GM12878 (cell line): Measurements from ENCODE around the gene CYTH2. TPM values are rescaled to one million over a fixed set of nuclear protein-coding genes. Genes with fewer than 3 reads are reported as not detected.

ENCODE experiments used
- ATAC-seq: fragments of 200-7000 bp; cut with Tn5 transposase; 3 replicates; pipeline ENCODE4 v1.9.1; 2020; ENCODE audit warnings: mild to moderate bottlenecking, moderate library complexity
- BruUV-seq: library from RNA; stranded (reverse); fragments of 400-500 nt; replicated peaks from 2 replicates; lab custom pipeline; 2021; lab: Mats Ljungman, UMichigan
- CTCF ChIA-PET: fragments of 300-600 bp; sonication (Branson Sonifier 250); formaldehyde crosslinking; extraction: SDS; loops from one replicate; lab custom pipeline; 2021; ENCODE audit warnings: inconsistent platforms; lab: Yijun Ruan, JAX
- POLR2A ChIA-PET: fragments of 350-600 bp; formaldehyde crosslinking; extraction: SDS; loops from one replicate; lab custom pipeline; 2021; ENCODE audit warnings: inconsistent platforms; lab: Charles Lee
- RAD21 ChIA-PET: fragments of 300-600 bp; sonication (Branson Sonifier 250); formaldehyde crosslinking; loops from one replicate; lab custom pipeline; 2023; ENCODE audit warnings: antibody characterized with exemption; ENCODE audit not compliant: unreplicated experiment; lab: Charles Lee
- SMC1A ChIA-PET: fragments of 300-600 bp; sonication (Branson Sonifier 250); formaldehyde crosslinking; loops from one replicate; lab custom pipeline; 2023; ENCODE audit not compliant: unreplicated experiment, uncharacterized antibody; lab: Charles Lee
- DNase-seq: peaks from one replicate; pipeline ENCODE4 v3.0.0-alpha.2; 2011; ENCODE audit warnings: low read depth, low spot score
- FAIRE-seq: peaks from 3 replicates; lab custom pipeline; 2011; peaks lifted over from hg19 to GRCh38; lab: Jason Lieb, UNC
- H2AFZ ChIP-seq: 2 replicates; pipeline ENCODE4 v1.6.0; 2011; ENCODE audit warnings: low read depth, low read length, control low read depth; ENCODE audit not compliant: control insufficient read depth
- H3K27ac ChIP-seq: 2 replicates; pipeline ENCODE4 v1.5.1; 2011; ENCODE audit warnings: control low read depth; ENCODE audit not compliant: control insufficient read depth, insufficient read depth
- H3K27me3 ChIP-seq, 2 experiments: replicated peaks in 1 of 2; 2 replicates each; pipeline versions ENCODE4 v1.6.0 to v1.6.1; 2011; ENCODE audit warnings: low read length in 1 of 2; ENCODE audit not compliant: control insufficient read depth in 2 of 2, insufficient read depth in 2 of 2
- H3K36me3 ChIP-seq, 2 experiments: 2 replicates each; pipeline ENCODE4 v1.5.1; 2011; ENCODE audit warnings: low read length in 1 of 2; ENCODE audit not compliant: control insufficient read depth in 2 of 2, insufficient read depth in 2 of 2
- H3K4me1 ChIP-seq: 2 replicates; pipeline ENCODE4 v1.6.1; 2011; ENCODE audit warnings: mild to moderate bottlenecking, low read length, moderate library complexity, mixed read lengths; ENCODE audit not compliant: control insufficient read depth, insufficient read depth
- H3K4me2 ChIP-seq: 2 replicates; pipeline ENCODE4 v1.6.0; 2011; ENCODE audit warnings: control low read depth; ENCODE audit not compliant: control insufficient read depth, insufficient read depth
- H3K4me3 ChIP-seq: fragments of 200-600 bp; sonication (generic); 2 replicates; pipeline ENCODE4 v1.5.1; 2016
- H3K79me2 ChIP-seq: 2 replicates; pipeline ENCODE4 v1.6.0; 2011; ENCODE audit warnings: low read length; ENCODE audit not compliant: control insufficient read depth, insufficient read depth
- H3K9ac ChIP-seq: 2 replicates; pipeline ENCODE4 v1.8.0; 2011; ENCODE audit warnings: low read length, control low read depth, mixed read lengths; ENCODE audit not compliant: control insufficient read depth, insufficient read depth
- H3K9me3 ChIP-seq: replicated peaks from 3 replicates; pipeline ENCODE4 v1.5.1; 2011; ENCODE audit warnings: mild to moderate bottlenecking, low read length; ENCODE audit not compliant: control insufficient read depth, insufficient read depth
- H4K20me1 ChIP-seq: 2 replicates; pipeline ENCODE4 v1.6.0; 2011; ENCODE audit not compliant: control insufficient read depth, insufficient read depth
- BMI1 ChIP-seq: fragments of 450-650 bp; IDR thresholded peaks from 2 replicates; pipeline ENCODE4 v1.6.1; 2016; ENCODE audit warnings: mild to moderate bottlenecking, moderate library complexity, borderline replicate concordance
- CREB1 ChIP-seq: IDR thresholded peaks from 2 replicates; pipeline ENCODE4 v1.6.1; 2012; ENCODE audit warnings: low read depth, mild to moderate bottlenecking, inconsistent platforms
- CREM ChIP-seq: IDR thresholded peaks from 2 replicates; pipeline ENCODE4 v1.6.1; 2014; ENCODE audit warnings: antibody characterized with exemption, low read depth
- ETV6 ChIP-seq, 2 experiments: fragments of 450-650 bp in 1 of 2; IDR thresholded peaks in 1 of 2; conservative IDR thresholded peaks in 1 of 2; 2 replicates each; pipeline ENCODE4 v1.6.1; 2014; ENCODE audit warnings: antibody characterized with exemption in 1 of 2, borderline replicate concordance in 1 of 2, low read depth in 1 of 2, mild to moderate bottlenecking in 1 of 2, moderate library complexity in 1 of 2
- LARP7 ChIP-seq: fragments of 450-650 bp; IDR thresholded peaks from 2 replicates; pipeline ENCODE4 v1.6.1; 2017; ENCODE audit warnings: mild to moderate bottlenecking
- POLR2AphosphoS5 ChIP-seq: IDR thresholded peaks from 2 replicates; pipeline ENCODE4 v1.6.1; 2011; ENCODE audit warnings: mild to moderate bottlenecking, low read length, inconsistent platforms
- SIN3A ChIP-seq: IDR thresholded peaks from 2 replicates; pipeline ENCODE4 v1.6.1; 2012; ENCODE audit warnings: low read depth, low read length, improper control_type of control experiment
- SPI1 ChIP-seq: IDR thresholded peaks from 2 replicates; pipeline ENCODE4 v1.6.1; 2011; ENCODE audit warnings: low read depth, mild to moderate bottlenecking, low read length, moderate library complexity, borderline replicate concordance; ENCODE audit not compliant: insufficient read depth
- SREBF2 ChIP-seq: IDR thresholded peaks from 2 replicates; pipeline ENCODE4 v1.6.1; 2012; ENCODE audit warnings: mild to moderate bottlenecking, low read length
- ZNF207 ChIP-seq: fragments of 450-650 bp; IDR thresholded peaks from 2 replicates; pipeline ENCODE4 v1.6.1; 2014; ENCODE audit warnings: antibody characterized with exemption, mild to moderate bottlenecking, borderline replicate concordance
- WGBS: methylation state at CpG from one replicate; pipeline ENCODE4 v1.1.6; 2016; ENCODE audit warnings: low lambda C conversion rate; ENCODE audit not compliant: insufficient replicate concordance, insufficient coverage; ENCODE audit errors: missing lambda C conversion rate; 5-methylcytosine and 5-hydroxymethylcytosine counted together
- in situ Hi-C: fragments of 300-500 bp; cut with MboI; formaldehyde crosslinking; loops from 9 replicates; pipeline ENCODE4 v1.14.3; 2018; ENCODE audit warnings: mixed read lengths
- intact Hi-C: fragments of 100-400 bp; cut with micrococcal nuclease; formaldehyde crosslinking; loops from one replicate; pipeline ENCODE4 v1.14.2; 2022; ENCODE audit not compliant: unreplicated experiment
- polyA plus RNA-seq, 11 experiments: library from polyadenylated mRNA; depleted of rRNA in 4 of 11; unstranded in 6 of 11; stranded (reverse) in 5 of 11; fragments of >200 nt; fragmentation: Nextera tagmentation in 4 of 11; fragmentation: Illumina TruSeq in 1 of 11; extraction: Ambion mirVana in 4 of 11; extraction: Trizol in 1 of 11; gene quantifications; 1 replicate in 1 of 11; 2 replicates in 10 of 11; pipeline versions ENCODE4 v1.2.1 to v1.2.3, GENCODE V29; 2011 to 2016; ENCODE audit warnings: inconsistent platforms in 2 of 11, missing spikeins in 2 of 11, low read depth in 1 of 11
- total RNA-seq, 4 experiments: library from RNA; depleted of rRNA in 3 of 4; stranded (reverse); fragments of >200 nt in 3 of 4; fragmentation: Illumina TruSeq in 1 of 4; extraction: Trizol in 1 of 4; gene quantifications; 2 replicates each; pipeline versions ENCODE4 v1.2.1 to v1.2.3, GENCODE V29; 2013 to 2021
- TF ChIP-seq, protein P1 (sequence below): fragments of 450-650 bp; IDR thresholded peaks from 2 replicates; pipeline ENCODE4 v1.6.1; 2016; ENCODE audit warnings: mild to moderate bottlenecking
- TF ChIP-seq, protein P2 (sequence below): fragments of 450-650 bp; IDR thresholded peaks from 2 replicates; pipeline ENCODE4 v1.6.1; 2014; ENCODE audit warnings: mild to moderate bottlenecking
- TF ChIP-seq, protein P3 (sequence below): fragments of 450-650 bp; IDR thresholded peaks from 2 replicates; pipeline ENCODE4 v1.6.1; 2018; ENCODE audit warnings: mild to moderate bottlenecking, low read depth, moderate library complexity; ENCODE audit not compliant: partially characterized antibody
- TF ChIP-seq, protein P4 (sequence below): fragments of 450-650 bp; IDR thresholded peaks from 2 replicates; pipeline ENCODE4 v1.6.1; 2017; ENCODE audit warnings: mild to moderate bottlenecking, low read depth, inconsistent platforms; ENCODE audit not compliant: poor library complexity, severe bottlenecking
- TF ChIP-seq, protein P5 (sequence below): IDR thresholded peaks from 2 replicates; pipeline ENCODE4 v1.6.1; 2011; ENCODE audit warnings: borderline replicate concordance, low read depth, mild to moderate bottlenecking, moderate library complexity, low read length; ENCODE audit not compliant: insufficient read depth, poor library complexity, severe bottlenecking

CYTH2 gene
- total and polyA plus RNA-seq, 10 of the 15 experiments (the other 5 are each of a cell fraction or from before 2014, with no cell fraction given): 1.3 to 31.9 (median 22.2) TPM

DNA sequence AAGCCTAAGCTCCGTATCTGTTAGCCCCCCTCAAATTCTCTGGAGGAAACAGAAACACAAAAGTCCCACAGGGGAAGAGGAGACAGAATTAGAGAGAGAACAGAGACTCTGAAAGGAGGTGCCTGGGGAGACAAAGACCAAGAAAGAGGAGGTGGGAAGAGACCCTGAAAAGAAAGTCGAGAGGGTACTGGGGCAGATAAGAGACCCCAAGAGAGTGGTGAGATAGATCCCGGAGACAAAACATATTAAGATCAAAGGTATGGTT is 24.3 kb upstream of the CYTH2 start:
- 0% methylated on average over 3 of the region's 3 CpGs for WGBS
- no peaks in the 10 kb centered on the region for H4K20me1 ChIP-seq
- H3K27ac ChIP-seq: no peak overlapping the region
- H3K4me2 ChIP-seq: peak overlapping the region; percentile 88
- peak overlapping the region; percentile 87 for H3K4me3 ChIP-seq
- no peaks in the 10 kb centered on the region for H3K9me3 ChIP-seq
- H3K79me2 ChIP-seq: peaks cover 17% of the 10 kb centered on the region
- peak overlapping the region; percentile 79 for H3K9ac ChIP-seq
- POLR2A ChIA-PET: interaction anchor here (0.6 to 1.0 kb wide), 3 partner anchors 23 to 81 kb away, joined by 3 to 8 read pairs (median 4); partner anchors contain the start of genes SYNGR4 and TMEM143
- TSS peak; percentile 88 for BruUV-seq
- RAD21 ChIA-PET: interaction anchor here (0.5 to 1.7 kb wide), 5 partner anchors 45 to 139 kb away, joined by 3 to 10 read pairs (median 4); partner anchors contain the start of gene KDELR1
- peaks cover 25% of the 10 kb centered on the region for H3K4me1 ChIP-seq
- FAIRE-seq: no peak
- intact Hi-C loops: loop anchor here (1.0 kb wide), 1 partner anchor 94 kb away; no protein-coding TSS in a partner anchor
- ATAC-seq: no peak
- in situ Hi-C loops: no loop called here
- peaks cover 2 to 8% of the 10 kb centered on the region in 2 experiments for H3K36me3 ChIP-seq
- SMC1A ChIA-PET: interaction anchor here (0.8 to 1.8 kb wide), 4 partner anchors 25 to 131 kb away, joined by 3 to 8 read pairs (median 4); partner anchors contain the start of gene KDELR1
- DNase-seq: no peak
- CTCF ChIA-PET: interaction anchor here (0.6 to 3.3 kb wide), 5 partner anchors 24 to 1408 kb away, joined by 3 to 18 read pairs (median 4); partner anchors contain the start of gene KDELR1
- H2AFZ ChIP-seq: peak overlapping the region; percentile 84
- H3K27me3 ChIP-seq: peaks cover 0 to 1% of the 10 kb centered on the region in 2 experiments; a peak in 1 of 4 replicates
- TF ChIP-seq ETV6 (conservative IDR thresholded peaks at IDR 0.05 in 1 of 2, IDR thresholded peaks at IDR 0.05 in 1 of 2; ENCODE audit: borderline replicate concordance in 1 of 2, low read depth in 1 of 2) (no peak), CREB1 (no peak), POLR2AphosphoS5 (no peak), CREM (no peak), SREBF2 (no peak), BMI1 (no peak), LARP7 (no peak), SIN3A (no peak), ZNF207 (no peak), SPI1 (no peak)
- TF ChIP-seq, protein P1, sequence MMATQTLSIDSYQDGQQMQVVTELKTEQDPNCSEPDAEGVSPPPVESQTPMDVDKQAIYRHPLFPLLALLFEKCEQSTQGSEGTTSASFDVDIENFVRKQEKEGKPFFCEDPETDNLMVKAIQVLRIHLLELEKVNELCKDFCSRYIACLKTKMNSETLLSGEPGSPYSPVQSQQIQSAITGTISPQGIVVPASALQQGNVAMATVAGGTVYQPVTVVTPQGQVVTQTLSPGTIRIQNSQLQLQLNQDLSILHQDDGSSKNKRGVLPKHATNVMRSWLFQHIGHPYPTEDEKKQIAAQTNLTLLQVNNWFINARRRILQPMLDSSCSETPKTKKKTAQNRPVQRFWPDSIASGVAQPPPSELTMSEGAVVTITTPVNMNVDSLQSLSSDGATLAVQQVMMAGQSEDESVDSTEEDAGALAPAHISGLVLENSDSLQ: no peak
- TF ChIP-seq, protein P2, sequence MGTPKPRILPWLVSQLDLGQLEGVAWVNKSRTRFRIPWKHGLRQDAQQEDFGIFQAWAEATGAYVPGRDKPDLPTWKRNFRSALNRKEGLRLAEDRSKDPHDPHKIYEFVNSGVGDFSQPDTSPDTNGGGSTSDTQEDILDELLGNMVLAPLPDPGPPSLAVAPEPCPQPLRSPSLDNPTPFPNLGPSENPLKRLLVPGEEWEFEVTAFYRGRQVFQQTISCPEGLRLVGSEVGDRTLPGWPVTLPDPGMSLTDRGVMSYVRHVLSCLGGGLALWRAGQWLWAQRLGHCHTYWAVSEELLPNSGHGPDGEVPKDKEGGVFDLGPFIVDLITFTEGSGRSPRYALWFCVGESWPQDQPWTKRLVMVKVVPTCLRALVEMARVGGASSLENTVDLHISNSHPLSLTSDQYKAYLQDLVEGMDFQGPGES: no peak
- TF ChIP-seq, protein P3, sequence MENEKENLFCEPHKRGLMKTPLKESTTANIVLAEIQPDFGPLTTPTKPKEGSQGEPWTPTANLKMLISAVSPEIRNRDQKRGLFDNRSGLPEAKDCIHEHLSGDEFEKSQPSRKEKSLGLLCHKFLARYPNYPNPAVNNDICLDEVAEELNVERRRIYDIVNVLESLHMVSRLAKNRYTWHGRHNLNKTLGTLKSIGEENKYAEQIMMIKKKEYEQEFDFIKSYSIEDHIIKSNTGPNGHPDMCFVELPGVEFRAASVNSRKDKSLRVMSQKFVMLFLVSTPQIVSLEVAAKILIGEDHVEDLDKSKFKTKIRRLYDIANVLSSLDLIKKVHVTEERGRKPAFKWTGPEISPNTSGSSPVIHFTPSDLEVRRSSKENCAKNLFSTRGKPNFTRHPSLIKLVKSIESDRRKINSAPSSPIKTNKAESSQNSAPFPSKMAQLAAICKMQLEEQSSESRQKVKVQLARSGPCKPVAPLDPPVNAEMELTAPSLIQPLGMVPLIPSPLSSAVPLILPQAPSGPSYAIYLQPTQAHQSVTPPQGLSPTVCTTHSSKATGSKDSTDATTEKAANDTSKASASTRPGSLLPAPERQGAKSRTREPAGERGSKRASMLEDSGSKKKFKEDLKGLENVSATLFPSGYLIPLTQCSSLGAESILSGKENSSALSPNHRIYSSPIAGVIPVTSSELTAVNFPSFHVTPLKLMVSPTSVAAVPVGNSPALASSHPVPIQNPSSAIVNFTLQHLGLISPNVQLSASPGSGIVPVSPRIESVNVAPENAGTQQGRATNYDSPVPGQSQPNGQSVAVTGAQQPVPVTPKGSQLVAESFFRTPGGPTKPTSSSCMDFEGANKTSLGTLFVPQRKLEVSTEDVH: no peak
- TF ChIP-seq, protein P4, sequence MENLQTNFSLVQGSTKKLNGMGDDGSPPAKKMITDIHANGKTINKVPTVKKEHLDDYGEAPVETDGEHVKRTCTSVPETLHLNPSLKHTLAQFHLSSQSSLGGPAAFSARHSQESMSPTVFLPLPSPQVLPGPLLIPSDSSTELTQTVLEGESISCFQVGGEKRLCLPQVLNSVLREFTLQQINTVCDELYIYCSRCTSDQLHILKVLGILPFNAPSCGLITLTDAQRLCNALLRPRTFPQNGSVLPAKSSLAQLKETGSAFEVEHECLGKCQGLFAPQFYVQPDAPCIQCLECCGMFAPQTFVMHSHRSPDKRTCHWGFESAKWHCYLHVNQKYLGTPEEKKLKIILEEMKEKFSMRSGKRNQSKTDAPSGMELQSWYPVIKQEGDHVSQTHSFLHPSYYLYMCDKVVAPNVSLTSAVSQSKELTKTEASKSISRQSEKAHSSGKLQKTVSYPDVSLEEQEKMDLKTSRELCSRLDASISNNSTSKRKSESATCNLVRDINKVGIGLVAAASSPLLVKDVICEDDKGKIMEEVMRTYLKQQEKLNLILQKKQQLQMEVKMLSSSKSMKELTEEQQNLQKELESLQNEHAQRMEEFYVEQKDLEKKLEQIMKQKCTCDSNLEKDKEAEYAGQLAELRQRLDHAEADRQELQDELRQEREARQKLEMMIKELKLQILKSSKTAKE: no peak
- TF ChIP-seq, protein P5, sequence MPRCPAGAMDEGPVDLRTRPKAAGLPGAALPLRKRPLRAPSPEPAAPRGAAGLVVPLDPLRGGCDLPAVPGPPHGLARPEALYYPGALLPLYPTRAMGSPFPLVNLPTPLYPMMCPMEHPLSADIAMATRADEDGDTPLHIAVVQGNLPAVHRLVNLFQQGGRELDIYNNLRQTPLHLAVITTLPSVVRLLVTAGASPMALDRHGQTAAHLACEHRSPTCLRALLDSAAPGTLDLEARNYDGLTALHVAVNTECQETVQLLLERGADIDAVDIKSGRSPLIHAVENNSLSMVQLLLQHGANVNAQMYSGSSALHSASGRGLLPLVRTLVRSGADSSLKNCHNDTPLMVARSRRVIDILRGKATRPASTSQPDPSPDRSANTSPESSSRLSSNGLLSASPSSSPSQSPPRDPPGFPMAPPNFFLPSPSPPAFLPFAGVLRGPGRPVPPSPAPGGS: no peak
